ENCODE measurements around the gene C1QL3.

GRCh38 chr10:16490511-16490910, 31.2 kb downstream of the C1QL3 start:
- TF ChIP-seq CTCF (conservative IDR thresholded peaks at IDR 0.05; ENCODE audit: low read depth, low read length), result no peak
- TF ChIP-seq RFX5 (IDR thresholded peaks at IDR 0.05; ENCODE audit: low read depth, low read length), result no peak
- TF ChIP-seq SMC3 (IDR thresholded peaks at IDR 0.05; ENCODE audit: low read depth, low read length), result no peak
- TF ChIP-seq BHLHE40 (IDR thresholded peaks at IDR 0.05; ENCODE audit: low read depth, low read length), result no peak
- no peak for TF ChIP-seq MAZ (IDR thresholded peaks at IDR 0.05; ENCODE audit: borderline replicate concordance, low read depth, low read length)
- TF ChIP-seq MAFK (IDR thresholded peaks at IDR 0.05; ENCODE audit: low read depth, low read length), result no peak
- TF ChIP-seq POLR2A (IDR thresholded peaks at IDR 0.05; ENCODE audit: low read depth, low read length), result no peak
- TF ChIP-seq, protein P1, sequence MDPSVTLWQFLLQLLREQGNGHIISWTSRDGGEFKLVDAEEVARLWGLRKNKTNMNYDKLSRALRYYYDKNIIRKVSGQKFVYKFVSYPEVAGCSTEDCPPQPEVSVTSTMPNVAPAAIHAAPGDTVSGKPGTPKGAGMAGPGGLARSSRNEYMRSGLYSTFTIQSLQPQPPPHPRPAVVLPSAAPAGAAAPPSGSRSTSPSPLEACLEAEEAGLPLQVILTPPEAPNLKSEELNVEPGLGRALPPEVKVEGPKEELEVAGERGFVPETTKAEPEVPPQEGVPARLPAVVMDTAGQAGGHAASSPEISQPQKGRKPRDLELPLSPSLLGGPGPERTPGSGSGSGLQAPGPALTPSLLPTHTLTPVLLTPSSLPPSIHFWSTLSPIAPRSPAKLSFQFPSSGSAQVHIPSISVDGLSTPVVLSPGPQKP (IDR thresholded peaks at IDR 0.05; ENCODE audit: borderline replicate concordance, low read depth, low read length), result no peak
- TF ChIP-seq, protein P2, sequence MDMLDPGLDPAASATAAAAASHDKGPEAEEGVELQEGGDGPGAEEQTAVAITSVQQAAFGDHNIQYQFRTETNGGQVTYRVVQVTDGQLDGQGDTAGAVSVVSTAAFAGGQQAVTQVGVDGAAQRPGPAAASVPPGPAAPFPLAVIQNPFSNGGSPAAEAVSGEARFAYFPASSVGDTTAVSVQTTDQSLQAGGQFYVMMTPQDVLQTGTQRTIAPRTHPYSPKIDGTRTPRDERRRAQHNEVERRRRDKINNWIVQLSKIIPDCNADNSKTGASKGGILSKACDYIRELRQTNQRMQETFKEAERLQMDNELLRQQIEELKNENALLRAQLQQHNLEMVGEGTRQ (IDR thresholded peaks at IDR 0.05; ENCODE audit: low read depth, low read length), result no peak
- no peak for TF ChIP-seq MXI1 (IDR thresholded peaks at IDR 0.05; ENCODE audit: borderline replicate concordance, low read depth, low read length)
- no peak for TF ChIP-seq RCOR1 (IDR thresholded peaks at IDR 0.05; ENCODE audit: insufficient replicate concordance, low read length)
- TF ChIP-seq CHD1 (IDR thresholded peaks at IDR 0.05; ENCODE audit: low read depth, low read length), result no peak
